A549 treated with AZD9567 at 1 μM for 4 hours (cell line): ENCODE results near the gene LDHAL6A. TPM values are rescaled to one million over a fixed set of nuclear protein-coding genes. Genes with fewer than 3 reads are reported as not detected.

ENCODE experiments used
- total RNA-seq: library from RNA; stranded (reverse); fragments of 200-300 nt; extraction: Qiagen RNA extraction; gene quantifications from 5 replicates; pipeline ENCODE4 v1.2.3, GENCODE V29; 2022; ENCODE audit not compliant: insufficient read depth

LDHAL6A gene
- total RNA-seq = not detected in 5 replicates

GRCh38 chr11:18455686-18456372 is at the start of gene LDHAL6A:
Gene LDHAL6A, plus strand, starts transcription at chr11:18455856. Its CDS starts 825 bp downstream, at chr11:18456681.

GRCh38 chr11:18526521-18527296 is 71.1 kb downstream of the LDHAL6A start, which contains the start of gene TSG101:
Gene TSG101, minus strand, starts transcription at chr11:18526942. Its CDS starts 126 bp downstream, at chr11:18526816.

Other genes starting within 250 kb of the LDHAL6A start
- gene SAA4, start 219.1 kb upstream of the LDHAL6A start, total RNA-seq = not detected in 5 replicates
- 0.17 to 0.21 TPM in 2 of 5 replicates, not detected in the others for gene SAA2, start 207.2 kb upstream of the LDHAL6A start, total RNA-seq
- 1.5 to 2.9 TPM (median 1.7 TPM) in 4 of 5 replicates, not detected in the other for gene SAA1, start 189.6 kb upstream of the LDHAL6A start, total RNA-seq
- gene HPS5, start 133.7 kb upstream of the LDHAL6A start, total RNA-seq = 13.2 to 19.0 TPM (median 14.6 TPM) in 5 replicates
- 32.1 to 39.4 TPM (median 33.5 TPM) in 5 replicates for gene GTF2H1, start 133.3 kb upstream of the LDHAL6A start, total RNA-seq
- 2,564 to 4,313 TPM (median 3,078 TPM) in 5 replicates for gene LDHA, start 61.3 kb upstream of the LDHAL6A start, total RNA-seq
- 0.10 to 0.15 TPM (median 0.15 TPM) in 3 of 5 replicates, not detected in the others for gene LDHC, start 43.5 kb upstream of the LDHAL6A start, total RNA-seq
- gene TSG101, start 71.1 kb downstream of the LDHAL6A start, total RNA-seq = 95.6 to 154 TPM (median 101 TPM) in 5 replicates
- gene UEVLD, start 132.9 kb downstream of the LDHAL6A start, total RNA-seq = 18.3 to 22.1 TPM (median 21.0 TPM) in 5 replicates
- 1.8 to 2.6 TPM (median 2.1 TPM) in 4 of 5 replicates, not detected in the other for gene MISFA, start 143.9 kb downstream of the LDHAL6A start, total RNA-seq
- 15.7 to 20.7 TPM (median 18.0 TPM) in 5 replicates for gene SPTY2D1, start 178.5 kb downstream of the LDHAL6A start, total RNA-seq
- gene TMEM86A, start 242.9 kb downstream of the LDHAL6A start, total RNA-seq = 0.25 to 0.42 TPM (median 0.32 TPM) in 4 of 5 replicates, not detected in the other